ENCODE data around the gene PRPH2.
A peak's percentile ranks its signal among the peaks of the same experiment; 100 is the strongest.
"Not testable (repeated sequence)": the region's sequence is repeated elsewhere in the genome, so short reads cannot be mapped to it uniquely, and the experiment has no call there.

PRPH2 gene

GRCh38 chr6:42696526-42697267, 25.7 kb downstream of the PRPH2 start:
- DNase-seq, result no peak

- no peak for DNase-seq
These were observed 27.8 kb downstream of the PRPH2 start for GRCh38 chr6:42694586-42694985.

- DNase-seq, result peak; percentile 20
These were observed 28.6 kb downstream of the PRPH2 start for GRCh38 chr6:42693725-42694323.

GRCh38 chr6:42692137-42692911, 30.1 kb downstream of the PRPH2 start:
- DNase-seq, result no peak

GRCh38 chr6:42690872-42691271, 31.5 kb downstream of the PRPH2 start:
- DNase-seq, result no peak

GRCh38 chr6:42690151-42690702, 32.2 kb downstream of the PRPH2 start:
- no peak for DNase-seq

- DNase-seq, result no peak
These were observed 33.0 kb downstream of the PRPH2 start for GRCh38 chr6:42689371-42689770.

- DNase-seq, result no peak
These were observed 34.1 kb downstream of the PRPH2 start for GRCh38 chr6:42688281-42688680.

- DNase-seq, result no peak
These were observed 43.0 kb downstream of the PRPH2 start for GRCh38 chr6:42679358-42679757.

GRCh38 chr6:42674780-42675179, 47.6 kb downstream of the PRPH2 start:
- DNase-seq, result no peak

GRCh38 chr6:42674368-42674767, 48.0 kb downstream of the PRPH2 start:
- DNase-seq, result not testable (repeated sequence)

GRCh38 chr6:42664718-42665117, 57.7 kb downstream of the PRPH2 start:
- no peak for DNase-seq

GRCh38 chr6:42661540-42662153, 60.8 kb downstream of the PRPH2 start:
- peak; percentile 88 for DNase-seq

GRCh38 chr6:42659806-42660205, 62.6 kb downstream of the PRPH2 start:
- no peak for DNase-seq

- no peak for DNase-seq
These were observed 68.5 kb downstream of the PRPH2 start for GRCh38 chr6:42653851-42654250.

GRCh38 chr6:42652024-42652746, 70.2 kb downstream of the PRPH2 start:
- no peak for DNase-seq

Data from CD4-positive, alpha-beta T cell treated with Interleukin-12 subunit alpha and Interleukin-12 subunit beta, for 1 hour (primary cell).